HepG2 (cell line): ENCODE results near the gene FBXO5. TPM values are rescaled to one million over a fixed set of nuclear protein-coding genes. Genes with fewer than 3 reads are reported as not detected.

Experiments
- ELF4 ChIP-seq: sonication (generic); formaldehyde crosslinking; IDR thresholded peaks from 2 replicates; pipeline ENCODE4 v1.5.0; 2020; ENCODE audit warnings: missing genetic modification reagents, mild to moderate bottlenecking, moderate library complexity, borderline replicate concordance
- GLI4 ChIP-seq: sonication (generic); formaldehyde crosslinking; IDR thresholded peaks from 2 replicates; pipeline ENCODE4 v1.5.1; 2020; ENCODE audit warnings: missing genetic modification reagents, mild to moderate bottlenecking, moderate library complexity, borderline replicate concordance
- HHEX ChIP-seq: IDR thresholded peaks from 2 replicates; pipeline ENCODE4 v1.6.1; 2016; ENCODE audit warnings: control low read depth
- HNRNPK ChIP-seq: fragments of 200-400 bp; formaldehyde crosslinking; IDR thresholded peaks from 2 replicates; pipeline ENCODE4 v1.6.1; 2018; ENCODE audit warnings: low read length, low read depth, moderate library complexity, mild to moderate bottlenecking; ENCODE audit not compliant: poor library complexity, severe bottlenecking
- JUN ChIP-seq: sonication (generic); formaldehyde crosslinking; IDR thresholded peaks from 2 replicates; pipeline ENCODE4 v1.4.0; 2020; ENCODE audit warnings: mild to moderate bottlenecking, missing genetic modification reagents
- MTF2 ChIP-seq: sonication (generic); formaldehyde crosslinking; IDR thresholded peaks from 2 replicates; pipeline ENCODE4 v1.5.0; 2020; ENCODE audit warnings: missing genetic modification reagents, borderline replicate concordance
- MXI1 ChIP-seq: IDR thresholded peaks from 3 replicates; pipeline ENCODE4 v1.6.1; 2012; ENCODE audit warnings: low read depth, low read length, inconsistent platforms, borderline replicate concordance
- NCOR1 ChIP-seq: fragments of 200-600 bp; sonication (generic); IDR thresholded peaks from 2 replicates; pipeline ENCODE4 v1.7.0; 2017; ENCODE audit warnings: antibody characterized with exemption, low read length, borderline replicate concordance
- NFKBIZ ChIP-seq: IDR thresholded peaks from 2 replicates; pipeline ENCODE4 v1.6.1; 2018; ENCODE audit warnings: missing genetic modification reagents, missing compliant biosample characterization
- NFYC ChIP-seq: IDR thresholded peaks from 2 replicates; pipeline ENCODE4 v1.6.1; 2016; ENCODE audit warnings: missing genetic modification reagents, missing compliant biosample characterization
- TAF15 ChIP-seq: fragments of 200-400 bp; formaldehyde crosslinking; IDR thresholded peaks from one replicate; pipeline ENCODE4 v1.6.1; 2018; ENCODE audit warnings: mild to moderate bottlenecking, low read depth, low read length; ENCODE audit not compliant: poor library complexity, severe bottlenecking
- ZBTB21 ChIP-seq: sonication (generic); formaldehyde crosslinking; IDR thresholded peaks from 2 replicates; pipeline ENCODE4 v1.4.0; 2020; ENCODE audit warnings: missing genetic modification reagents
- ZMAT3 ChIP-seq: sonication (generic); formaldehyde crosslinking; conservative IDR thresholded peaks from 2 replicates; pipeline ENCODE4 v1.7.0; 2021; ENCODE audit warnings: missing genetic modification reagents
- ZNF205 ChIP-seq: IDR thresholded peaks from 2 replicates; pipeline ENCODE4 v1.6.1; 2018; ENCODE audit warnings: missing biosample characterization, missing genetic modification reagents
- ZNF337 ChIP-seq: sonication (generic); formaldehyde crosslinking; IDR thresholded peaks from 2 replicates; pipeline ENCODE4 v1.5.1; 2020; ENCODE audit warnings: missing genetic modification reagents, low read depth, mild to moderate bottlenecking, borderline replicate concordance
- ZNF362 ChIP-seq: sonication (generic); formaldehyde crosslinking; IDR thresholded peaks from 2 replicates; pipeline ENCODE4 v1.4.0; 2020; ENCODE audit warnings: missing genetic modification reagents, mild to moderate bottlenecking, borderline replicate concordance
- ZNF383 ChIP-seq: sonication (generic); formaldehyde crosslinking; IDR thresholded peaks from 2 replicates; pipeline ENCODE4 v1.4.0; 2020; ENCODE audit warnings: missing genetic modification reagents, mild to moderate bottlenecking, borderline replicate concordance
- ZNF484 ChIP-seq: sonication (generic); formaldehyde crosslinking; IDR thresholded peaks from 2 replicates; pipeline ENCODE4 v1.5.1; 2020; ENCODE audit warnings: mild to moderate bottlenecking, low read depth, missing genetic modification reagents, borderline replicate concordance
- ZNF564 ChIP-seq: sonication (generic); formaldehyde crosslinking; IDR thresholded peaks from 2 replicates; pipeline ENCODE4 v1.8.1; 2023; ENCODE audit warnings: mild to moderate bottlenecking, missing genetic modification reagents
- ZNF572 ChIP-seq: sonication (generic); formaldehyde crosslinking; IDR thresholded peaks from 2 replicates; pipeline ENCODE4 v1.5.1; 2020; ENCODE audit warnings: mild to moderate bottlenecking, missing genetic modification reagents
- ZNF577 ChIP-seq: sonication (generic); formaldehyde crosslinking; IDR thresholded peaks from 2 replicates; pipeline ENCODE4 v1.4.0; 2020; ENCODE audit warnings: mild to moderate bottlenecking, low read depth, missing genetic modification reagents, borderline replicate concordance
- ZNF644 ChIP-seq: IDR thresholded peaks from 2 replicates; pipeline ENCODE4 v1.6.1; 2016; ENCODE audit warnings: low read depth
- ZNF670 ChIP-seq: sonication (generic); formaldehyde crosslinking; IDR thresholded peaks from 2 replicates; pipeline ENCODE4 v1.8.0; 2022; ENCODE audit warnings: mild to moderate bottlenecking, missing genetic modification reagents, borderline replicate concordance
- ZNF75D ChIP-seq: sonication (generic); formaldehyde crosslinking; IDR thresholded peaks from 2 replicates; pipeline ENCODE4 v1.8.1; 2023; ENCODE audit warnings: missing genetic modification reagents, mild to moderate bottlenecking, borderline replicate concordance
- ZNF772 ChIP-seq: sonication (generic); formaldehyde crosslinking; IDR thresholded peaks from 2 replicates; pipeline ENCODE4 v1.5.0; 2020; ENCODE audit warnings: mild to moderate bottlenecking, missing genetic modification reagents
- ZNF775 ChIP-seq: sonication (generic); formaldehyde crosslinking; IDR thresholded peaks from 2 replicates; pipeline ENCODE4 v1.4.0; 2020; ENCODE audit warnings: missing genetic modification reagents, mild to moderate bottlenecking, moderate library complexity, borderline replicate concordance
- polyA plus RNA-seq, 8 experiments: library from polyadenylated mRNA; depleted of rRNA in 3 of 8; stranded (reverse) in 7 of 8; unstranded in 1 of 8; fragments of >200 nt; fragmentation: Illumina TruSeq in 4 of 8; extraction: Trizol in 4 of 8; gene quantifications; 2 replicates each; pipeline versions ENCODE4 v1.2.1 to v1.2.3, GENCODE V29; 2011 to 2016; ENCODE audit warnings: low read depth in 4 of 8, missing spikeins in 1 of 8, mixed read lengths in 1 of 8; ENCODE audit not compliant: insufficient read depth in 1 of 8
- total RNA-seq, 5 experiments: library from RNA; depleted of rRNA; stranded (reverse); fragments of >200 nt; fragmentation: Illumina TruSeq; extraction: Trizol; gene quantifications; 2 replicates each; pipeline ENCODE4 v1.2.3, GENCODE V29; 2016; ENCODE audit warnings: low read depth in 1 of 5
- TF ChIP-seq, protein P1 (sequence below): sonication (generic); formaldehyde crosslinking; IDR thresholded peaks from 2 replicates; pipeline ENCODE4 v1.4.0; 2020; ENCODE audit warnings: missing genetic modification reagents
- TF ChIP-seq, protein P2 (sequence below): sonication (generic); formaldehyde crosslinking; IDR thresholded peaks from 2 replicates; pipeline ENCODE4 v1.5.1; 2020; ENCODE audit warnings: missing genetic modification reagents, mild to moderate bottlenecking, borderline replicate concordance

Gene FBXO5
- total and polyA plus RNA-seq, 2 of the 13 experiments (the other 11 are each of a cell fraction or from before 2014, with no cell fraction given), result 15.8 to 41.5 TPM

- TF ChIP-seq ZNF577 (CRISPR knock-in tag) (no peak), ZNF670 (no peak; the same call in 1 of the 2 replicates), MTF2 (CRISPR knock-in tag) (no peak), ZMAT3 (peak; percentile 81), ZNF75D (CRISPR knock-in tag) (no peak), ZNF362 (CRISPR knock-in tag) (0 out of 2 replicates have a peak, but pooled peaks have one; percentile 25), ZNF383 (CRISPR knock-in tag) (no peak), JUN (CRISPR knock-in tag) (no peak), TAF15 (no peak), NFKBIZ (CRISPR knock-in tag) (peak; percentile 91), ZNF772 (CRISPR knock-in tag) (peak; percentile 78; the same call in 1 of the 2 replicates), ZNF337 (CRISPR knock-in tag) (0 out of 2 replicates have a peak, but pooled peaks have one; percentile 42), MXI1 (peak; percentile 57; the same call in 1 of the 3 replicates), ZNF205 (CRISPR knock-in tag) (no peak), ZNF564 (CRISPR knock-in tag) (peak; percentile 71; the same call in 1 of the 2 replicates), ELF4 (CRISPR knock-in tag) (peak; percentile 95), NCOR1 (peak; percentile 61; the same call in 1 of the 2 replicates), HHEX (CRISPR knock-in tag) (no peak), NFYC (CRISPR knock-in tag) (peak; percentile 49; the same call in 1 of the 2 replicates), ZNF572 (CRISPR knock-in tag) (no peak), ZNF644 (peak; percentile 5; the same call in 1 of the 2 replicates), ZNF775 (no peak), ZBTB21 (CRISPR knock-in tag) (peak; percentile 36), ZNF484 (no peak), GLI4 (no peak), HNRNPK (no peak)
- TF ChIP-seq, protein P1, sequence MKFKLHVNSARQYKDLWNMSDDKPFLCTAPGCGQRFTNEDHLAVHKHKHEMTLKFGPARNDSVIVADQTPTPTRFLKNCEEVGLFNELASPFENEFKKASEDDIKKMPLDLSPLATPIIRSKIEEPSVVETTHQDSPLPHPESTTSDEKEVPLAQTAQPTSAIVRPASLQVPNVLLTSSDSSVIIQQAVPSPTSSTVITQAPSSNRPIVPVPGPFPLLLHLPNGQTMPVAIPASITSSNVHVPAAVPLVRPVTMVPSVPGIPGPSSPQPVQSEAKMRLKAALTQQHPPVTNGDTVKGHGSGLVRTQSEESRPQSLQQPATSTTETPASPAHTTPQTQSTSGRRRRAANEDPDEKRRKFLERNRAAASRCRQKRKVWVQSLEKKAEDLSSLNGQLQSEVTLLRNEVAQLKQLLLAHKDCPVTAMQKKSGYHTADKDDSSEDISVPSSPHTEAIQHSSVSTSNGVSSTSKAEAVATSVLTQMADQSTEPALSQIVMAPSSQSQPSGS (CRISPR knock-in tag), result peak; percentile 60; the same call in 1 of the 2 replicates
- TF ChIP-seq, protein P2, sequence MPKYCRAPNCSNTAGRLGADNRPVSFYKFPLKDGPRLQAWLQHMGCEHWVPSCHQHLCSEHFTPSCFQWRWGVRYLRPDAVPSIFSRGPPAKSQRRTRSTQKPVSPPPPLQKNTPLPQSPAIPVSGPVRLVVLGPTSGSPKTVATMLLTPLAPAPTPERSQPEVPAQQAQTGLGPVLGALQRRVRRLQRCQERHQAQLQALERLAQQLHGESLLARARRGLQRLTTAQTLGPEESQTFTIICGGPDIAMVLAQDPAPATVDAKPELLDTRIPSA (CRISPR knock-in tag), result no peak; the same call in 1 of the 2 replicates
Observed at GRCh38 chr6:153002613-153003365, 19.9 kb upstream of the FBXO5 start, which contains the start of gene MTRF1L (continued).
